Measurements from ENCODE around the gene RCHY1.
"Not testable (repeated sequence)": the region's sequence is repeated elsewhere in the genome, so short reads cannot be mapped to it uniquely, and the experiment has no call there.

RCHY1 gene

DNA sequence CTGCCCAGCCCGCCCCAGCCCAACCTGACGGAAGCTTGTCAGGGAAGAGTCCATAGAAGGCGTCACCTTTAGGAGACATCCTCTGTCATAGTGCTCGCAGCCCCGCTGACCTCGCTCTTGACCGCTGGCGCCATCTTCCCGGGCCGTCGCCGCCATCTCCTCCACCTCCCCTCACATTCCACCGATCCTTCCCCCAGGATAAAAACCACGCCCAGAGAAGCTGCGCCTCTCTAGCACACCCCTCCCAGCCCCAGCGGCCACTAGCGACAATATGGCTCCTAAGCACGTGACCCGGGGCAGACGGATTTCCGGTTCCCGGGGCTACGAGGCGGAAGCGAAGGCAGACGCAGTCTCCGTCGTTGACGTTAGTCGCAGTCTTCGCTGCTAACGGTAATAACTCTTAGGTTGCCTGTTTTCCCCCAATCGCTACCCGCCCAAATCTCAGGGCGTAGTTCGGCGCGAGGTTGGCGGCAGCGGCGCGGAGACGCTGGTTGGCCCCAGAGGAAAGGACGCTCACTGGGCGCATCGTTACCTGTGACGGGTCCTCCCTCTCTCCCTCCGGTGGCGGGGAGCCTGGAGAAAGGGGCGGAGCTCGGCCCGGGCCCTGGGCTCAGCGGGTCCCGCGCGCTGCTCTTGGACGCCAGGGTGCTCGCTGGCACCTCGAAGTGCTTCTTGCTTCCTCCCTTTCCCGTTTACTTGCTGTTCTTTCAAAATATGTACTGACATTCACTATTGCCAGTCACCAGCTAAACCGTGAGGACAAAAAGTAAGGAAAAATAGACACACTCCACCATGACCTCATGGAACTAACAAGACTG is at the start of gene RCHY1, which contains the start of gene THAP6:
TSS of gene RCHY1 (minus strand) at position 273 of the 818 bp plus-strand sequence. CDS start at position 156, 117 bp downstream.
TSS of gene THAP6 (plus strand) at position 343 of the 818 bp plus-strand sequence. CDS start 980 bp downstream, outside the sequence.
- in situ Hi-C loops (cut with HindIII; ENCODE audit: low sequenced_read_pairs) = no loop called here

DNA sequence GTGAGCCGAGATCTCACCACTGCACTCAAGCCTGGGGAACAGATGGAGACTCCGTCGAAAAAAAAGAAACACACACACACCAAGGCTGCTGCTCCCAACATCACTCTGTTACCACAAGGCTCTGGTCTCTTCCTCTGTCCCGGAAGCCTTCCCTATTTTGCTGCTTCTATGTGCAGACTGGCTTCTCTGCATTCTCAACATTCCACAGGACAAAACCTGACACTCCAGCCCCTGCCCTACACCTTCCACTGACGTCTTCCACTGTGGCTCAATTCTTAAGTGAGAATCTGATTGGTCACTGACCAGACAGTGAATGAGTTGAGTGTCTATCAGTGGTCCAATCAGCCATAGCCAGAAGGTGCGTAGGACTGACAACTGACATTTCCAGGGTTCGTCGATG is 47.6 kb upstream of the RCHY1 start:
- in situ Hi-C loops (cut with HindIII; ENCODE audit: low sequenced_read_pairs) = loop anchor here (5.0 kb wide), 2 partner anchors 46 to 91 kb away; no protein-coding TSS in a partner anchor

DNA sequence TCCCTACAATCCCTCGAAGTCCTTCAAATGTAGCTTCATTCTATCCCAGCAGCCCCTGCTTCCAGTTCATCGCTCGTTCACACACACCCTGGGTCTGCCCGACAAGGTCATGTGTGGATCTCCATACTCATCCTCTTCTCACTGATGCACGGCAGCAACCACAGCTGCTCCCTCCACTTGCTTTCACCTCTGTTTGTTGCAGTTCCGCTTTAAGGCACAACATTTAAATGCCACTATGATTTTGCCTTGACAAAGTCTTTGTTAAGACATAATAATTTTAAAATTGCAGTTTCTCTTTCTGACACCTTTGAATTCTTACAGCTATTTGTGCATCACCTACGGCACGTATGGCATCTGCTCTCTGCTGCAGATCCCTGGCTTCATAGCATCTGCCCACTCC is 43.5 kb upstream of the RCHY1 start:
- in situ Hi-C loops (cut with HindIII; ENCODE audit: low sequenced_read_pairs) = no loop called here

DNA sequence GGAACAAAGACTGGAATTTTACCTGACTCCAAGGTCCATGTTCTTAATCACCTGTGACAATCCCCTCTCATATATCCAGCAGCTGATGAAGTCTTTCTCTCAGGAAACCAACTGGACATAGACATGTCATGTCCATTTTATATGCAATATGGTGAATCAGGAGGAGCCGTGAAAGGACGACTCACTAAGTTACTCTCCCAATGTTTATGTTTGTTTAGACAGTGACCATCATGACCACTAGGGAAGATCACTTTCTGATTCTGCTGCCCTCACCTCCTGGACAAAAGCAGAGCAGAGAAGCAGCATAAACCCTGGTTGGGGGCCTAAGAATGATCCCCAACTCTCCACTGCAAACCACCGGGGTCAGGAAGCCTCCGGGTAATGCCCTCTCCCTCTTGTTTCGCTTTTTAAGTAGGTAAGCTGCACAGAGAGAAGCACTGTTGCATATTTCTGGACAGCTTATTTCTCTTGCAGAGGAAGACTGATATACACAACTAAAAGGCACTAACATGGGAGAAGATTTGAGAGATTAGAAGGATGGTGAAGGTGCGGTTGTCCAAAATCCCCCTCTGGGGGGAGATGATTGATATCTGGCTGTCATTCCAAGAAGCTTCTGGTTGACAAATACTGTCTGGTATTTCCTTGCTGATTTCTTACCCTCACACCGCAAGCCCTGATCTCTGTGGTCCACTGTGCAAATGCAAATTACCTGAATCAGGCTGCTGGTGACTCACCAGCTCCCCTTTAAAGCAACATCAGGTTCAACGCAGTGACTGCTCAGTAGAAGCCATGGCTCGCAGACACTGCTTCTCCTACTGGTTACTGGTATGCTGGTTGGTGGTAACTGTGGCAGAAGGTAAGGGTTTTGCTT is 41.3 kb upstream of the RCHY1 start, which contains the start of gene ODAPH:
TSS of gene ODAPH (plus strand) at position 773 of the 871 bp plus-strand sequence. CDS start at position 790, 17 bp downstream.
- in situ Hi-C loops (cut with HindIII; ENCODE audit: low sequenced_read_pairs) = no loop called here

DNA sequence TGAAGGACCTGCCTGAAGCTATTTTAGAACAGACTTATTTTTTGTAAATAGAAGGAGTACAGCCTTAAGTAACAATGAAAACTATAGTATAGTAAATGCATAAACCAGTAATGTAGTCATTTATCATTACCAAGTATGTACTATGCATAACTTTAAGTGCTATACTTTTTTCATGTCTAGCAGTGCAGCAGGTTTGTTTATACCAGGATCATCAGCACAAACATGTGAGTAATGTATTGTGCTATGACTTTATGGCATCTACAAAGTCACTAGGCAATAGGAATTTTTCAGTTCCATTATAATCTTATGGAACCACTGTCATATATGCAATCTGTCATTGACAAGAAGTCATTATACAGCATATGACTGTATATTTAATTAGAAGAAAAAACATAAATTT is 38.2 kb upstream of the RCHY1 start:
- in situ Hi-C loops (cut with HindIII; ENCODE audit: low sequenced_read_pairs) = no loop called here

DNA sequence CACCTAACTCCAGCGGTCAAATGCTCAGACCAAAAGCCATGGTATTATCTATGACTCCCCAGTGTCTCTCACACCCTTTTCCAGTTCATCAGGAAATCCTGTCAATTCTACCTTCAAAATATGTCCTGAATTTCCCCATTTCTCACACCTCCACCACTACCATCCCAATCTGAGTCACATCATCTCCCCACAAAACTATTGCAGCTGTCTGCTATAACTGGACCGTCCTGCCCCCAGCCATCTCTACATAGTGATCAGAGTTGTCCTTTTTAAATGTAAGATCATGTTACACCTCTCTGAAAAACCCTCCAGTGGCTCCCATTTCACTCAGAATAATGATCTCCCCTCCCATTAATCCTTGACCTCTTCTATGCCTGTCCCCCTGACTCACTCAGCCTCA is 34.8 kb upstream of the RCHY1 start:
- in situ Hi-C loops (cut with HindIII; ENCODE audit: low sequenced_read_pairs) = no loop called here

DNA sequence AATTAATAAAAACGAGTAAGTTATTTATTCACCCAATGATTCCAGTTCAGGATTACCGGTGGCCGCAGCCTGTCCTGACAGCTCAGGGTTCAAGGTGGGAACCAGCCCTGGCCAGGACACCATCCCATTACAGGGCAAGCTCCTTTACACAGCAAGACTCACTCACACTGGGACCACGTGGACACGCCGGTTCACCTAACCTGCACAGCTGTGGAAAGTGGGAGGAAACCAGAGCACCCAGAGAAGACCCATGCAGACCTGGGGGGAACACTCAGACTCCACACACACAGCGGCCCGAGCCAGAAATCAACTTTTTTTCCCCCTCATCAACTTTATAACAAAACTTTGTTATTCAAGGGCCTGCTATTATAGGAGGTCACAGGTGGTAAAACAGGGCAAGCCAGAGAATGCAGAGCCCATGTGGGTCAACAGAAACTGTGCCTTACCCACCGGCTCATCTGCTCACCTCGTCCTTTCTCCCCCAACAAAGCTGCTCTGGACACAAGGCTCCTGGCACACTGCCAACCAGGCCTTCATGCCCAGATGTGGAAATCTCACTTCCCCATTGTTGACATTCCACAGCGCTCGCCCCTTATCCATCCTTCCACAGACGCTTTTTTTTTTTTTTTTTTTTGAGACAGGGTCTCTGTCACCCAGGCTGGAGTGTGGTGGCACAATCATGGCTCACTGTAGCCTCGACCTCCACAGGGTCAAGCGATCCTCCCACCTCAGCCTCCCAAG is 33.6 kb upstream of the RCHY1 start:
- in situ Hi-C loops (cut with HindIII; ENCODE audit: low sequenced_read_pairs) = no loop called here

DNA sequence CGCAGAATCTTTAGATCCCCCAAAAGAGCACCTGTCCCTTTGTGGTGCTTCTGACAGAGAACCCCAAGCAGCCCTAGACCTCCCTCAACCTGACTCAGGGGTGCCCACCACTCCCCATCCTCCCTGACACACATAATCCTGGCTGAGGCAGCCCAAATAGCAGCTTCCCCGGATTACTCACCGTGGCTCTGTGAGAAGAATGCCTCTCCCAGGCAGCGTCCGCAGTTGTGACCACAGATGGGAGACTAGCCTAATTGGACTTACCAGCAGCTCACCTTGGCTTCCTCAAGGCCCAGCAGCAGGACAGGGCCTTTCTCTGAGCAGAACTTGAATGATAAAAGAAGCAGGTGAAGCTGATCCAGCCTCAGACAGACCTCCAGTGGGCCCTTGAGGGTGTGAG is 31.3 kb upstream of the RCHY1 start:
- in situ Hi-C loops (cut with HindIII; ENCODE audit: low sequenced_read_pairs) = no loop called here

DNA sequence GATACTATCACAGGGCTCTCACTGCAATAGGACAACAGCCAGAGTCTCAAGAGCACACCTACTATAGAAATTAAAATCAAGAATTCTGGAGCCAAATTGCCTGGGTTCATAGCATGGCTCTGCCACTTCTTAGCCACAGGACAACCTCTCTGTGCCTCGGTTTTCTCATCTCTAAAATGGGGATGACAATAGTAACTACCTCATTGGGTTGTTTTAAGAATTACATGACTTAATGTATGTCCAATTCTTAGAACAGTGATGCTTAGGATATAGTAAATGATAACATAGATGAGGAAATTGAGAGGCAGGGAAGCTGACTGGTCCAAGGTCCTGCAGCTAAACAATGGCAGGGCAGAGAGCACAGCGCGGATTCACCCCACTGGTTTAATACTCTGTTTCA is 30.7 kb upstream of the RCHY1 start:
- in situ Hi-C loops (cut with HindIII; ENCODE audit: low sequenced_read_pairs) = no loop called here

DNA sequence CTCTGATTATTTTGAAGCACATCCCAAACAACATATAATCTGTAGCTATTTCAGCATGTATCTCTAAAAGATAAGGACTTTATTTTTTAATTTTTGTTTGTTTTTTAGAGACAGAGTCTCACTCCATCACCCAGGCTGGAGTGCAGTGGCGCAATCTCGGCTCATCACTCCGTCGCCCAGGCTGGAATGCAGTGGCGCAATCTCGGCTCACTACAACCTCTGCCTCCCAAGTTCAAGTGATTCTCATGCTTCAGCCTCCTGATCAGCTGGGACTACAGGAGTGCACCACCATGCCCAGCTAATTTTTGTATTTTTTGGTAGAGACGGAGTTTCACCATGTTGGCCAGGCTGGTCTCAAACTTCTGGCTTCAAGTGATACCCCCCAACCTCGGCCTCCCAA is 30.0 kb upstream of the RCHY1 start:
- in situ Hi-C loops (cut with HindIII; ENCODE audit: low sequenced_read_pairs) = not testable (repeated sequence)

DNA sequence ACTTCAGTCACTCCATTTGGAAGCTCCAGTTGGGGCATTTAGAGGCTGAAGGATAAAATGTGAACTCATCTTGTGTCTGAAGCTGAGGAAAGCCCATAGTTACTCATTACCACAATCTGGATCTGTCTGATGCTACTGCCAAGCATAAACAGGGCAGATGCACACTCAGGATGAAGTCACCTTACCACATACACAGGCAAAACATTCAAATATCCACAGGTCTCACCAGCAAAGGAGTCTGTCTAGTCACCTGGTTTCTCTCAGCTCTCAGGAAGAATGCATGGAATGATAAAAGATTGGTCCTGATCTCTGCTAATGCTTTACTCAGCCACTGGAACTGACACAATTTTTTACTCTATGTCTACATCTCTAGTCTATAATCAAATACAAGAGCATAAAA is 28.6 kb upstream of the RCHY1 start:
- in situ Hi-C loops (cut with HindIII; ENCODE audit: low sequenced_read_pairs) = no loop called here

DNA sequence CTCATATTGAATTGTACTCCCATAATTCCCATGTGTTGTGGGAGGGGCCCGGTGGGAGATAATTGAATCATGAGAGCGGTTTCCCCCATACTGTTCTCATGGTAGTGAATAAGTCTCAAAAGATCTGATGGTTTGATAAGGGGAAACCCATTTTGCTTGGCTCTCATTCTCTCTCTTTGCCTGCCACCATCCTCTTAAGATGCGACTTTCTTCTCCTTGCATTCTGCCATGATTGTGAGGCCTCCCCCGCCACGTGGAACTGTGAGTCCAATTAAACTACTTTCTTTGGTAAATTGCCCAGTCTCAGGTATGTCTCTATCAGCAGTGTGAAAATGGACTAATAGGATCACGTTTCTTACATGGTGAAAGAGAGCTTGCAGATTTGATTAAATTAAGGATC is 23.1 kb upstream of the RCHY1 start:
- in situ Hi-C loops (cut with HindIII; ENCODE audit: low sequenced_read_pairs) = not testable (repeated sequence)

DNA sequence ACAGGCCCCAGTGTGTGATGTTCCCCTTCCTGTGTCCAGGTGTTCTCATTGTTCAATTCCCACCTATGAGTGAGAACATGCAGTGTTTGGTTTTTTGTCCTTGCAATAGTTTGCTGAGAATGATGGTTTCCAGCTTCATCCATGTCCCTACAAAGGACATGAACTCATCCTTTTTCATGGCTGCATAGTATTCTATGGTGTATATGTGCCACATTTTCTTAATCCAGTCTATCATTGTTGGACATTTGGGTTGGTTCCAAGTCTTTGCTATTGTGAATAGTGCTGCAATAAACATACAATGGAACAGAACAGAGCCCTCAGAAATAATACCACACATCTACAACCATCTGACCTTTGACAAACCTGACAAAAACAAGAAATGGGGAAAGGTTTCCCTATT is 19.7 kb upstream of the RCHY1 start:
- in situ Hi-C loops (cut with HindIII; ENCODE audit: low sequenced_read_pairs) = not testable (repeated sequence)

DNA sequence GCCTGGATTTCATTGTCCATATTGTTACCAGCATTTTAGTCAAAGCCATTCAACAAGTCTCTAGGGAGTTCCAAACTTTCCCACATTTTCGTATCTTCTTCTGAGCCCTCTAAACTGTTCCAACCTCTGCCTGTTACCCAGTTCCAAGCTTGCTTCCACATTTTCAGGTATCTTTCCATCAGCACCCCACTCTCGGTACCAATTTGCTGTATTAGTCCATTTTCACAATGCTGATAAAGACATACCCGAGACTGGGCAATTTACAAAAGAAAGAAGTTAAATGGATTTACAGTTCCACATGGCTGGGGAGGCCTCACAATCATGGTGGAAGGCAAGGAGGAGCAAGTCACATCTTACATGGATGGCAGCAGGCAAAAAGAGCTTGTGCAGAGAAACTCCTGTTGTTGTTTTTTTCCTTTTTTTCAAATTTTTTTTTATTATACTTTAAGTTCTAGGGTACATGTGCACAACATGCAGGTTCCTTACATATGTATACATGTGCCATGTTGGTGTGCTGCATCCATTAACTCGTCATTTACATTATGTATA is 19.2 kb upstream of the RCHY1 start:
- in situ Hi-C loops (cut with HindIII; ENCODE audit: low sequenced_read_pairs) = not testable (repeated sequence)

DNA sequence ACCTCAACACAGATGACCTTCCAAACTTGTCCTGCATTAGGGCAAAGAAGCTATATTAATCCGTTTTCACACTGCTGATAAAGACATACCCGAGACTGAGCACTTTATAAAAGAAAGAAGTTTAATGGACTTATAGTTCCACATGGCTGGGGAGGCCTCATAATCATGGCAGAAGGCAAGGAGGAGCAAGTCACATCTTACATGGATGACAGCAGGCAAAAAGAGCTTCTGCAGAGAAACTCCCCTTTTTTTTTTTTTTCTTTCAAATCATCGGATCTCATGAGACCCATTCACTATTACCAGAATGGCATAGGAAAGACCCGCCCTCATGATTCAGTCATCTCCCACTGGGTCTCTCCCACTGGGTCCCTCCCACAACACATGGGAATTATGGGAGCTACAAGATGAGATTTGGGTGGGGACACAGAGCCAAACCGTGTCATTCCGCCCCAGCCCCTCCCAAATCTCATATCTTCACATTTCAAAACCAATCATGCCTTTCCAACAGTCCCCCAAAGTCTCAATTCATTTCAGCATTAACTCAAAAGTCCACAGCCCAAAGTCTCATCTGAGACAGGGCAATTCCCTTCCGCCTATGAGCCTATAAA is 17.4 kb upstream of the RCHY1 start:
- in situ Hi-C loops (cut with HindIII; ENCODE audit: low sequenced_read_pairs) = not testable (repeated sequence)

DNA sequence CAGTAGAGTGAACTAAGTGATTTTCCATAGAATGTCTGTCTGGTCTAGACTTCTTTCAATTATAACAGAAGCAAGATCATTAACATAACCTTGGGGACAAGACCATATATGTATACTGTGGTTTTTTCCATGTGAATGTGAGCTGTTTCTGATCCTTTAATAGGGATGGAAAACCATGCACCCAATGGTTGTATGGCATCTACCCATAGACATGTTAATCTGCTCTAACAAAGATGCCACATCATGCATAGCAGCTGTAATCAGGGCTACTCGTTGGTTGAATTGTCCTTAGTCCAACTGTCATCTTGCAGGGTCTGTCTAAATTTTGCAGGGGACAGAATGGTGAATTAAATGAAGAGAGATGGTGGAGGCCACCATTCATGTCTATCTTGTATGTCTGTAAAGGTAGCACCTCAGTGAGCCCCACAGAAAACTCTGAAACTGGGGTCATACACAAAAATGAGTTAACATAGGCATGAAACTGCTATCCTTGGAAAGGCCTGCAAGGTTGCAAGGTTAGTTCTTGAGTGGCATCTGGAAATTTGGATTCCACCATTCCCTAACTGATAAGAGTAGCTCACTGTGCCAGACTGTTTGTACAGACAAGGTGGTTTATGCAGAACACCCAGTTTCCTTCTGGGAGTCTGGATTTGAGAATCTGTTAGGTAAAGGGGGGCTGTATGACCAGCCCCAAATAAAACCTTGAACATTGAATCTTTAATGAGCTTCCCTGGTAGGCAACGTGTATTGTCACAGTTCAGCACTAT is 16.5 kb upstream of the RCHY1 start:
- in situ Hi-C loops (cut with HindIII; ENCODE audit: low sequenced_read_pairs) = no loop called here

DNA sequence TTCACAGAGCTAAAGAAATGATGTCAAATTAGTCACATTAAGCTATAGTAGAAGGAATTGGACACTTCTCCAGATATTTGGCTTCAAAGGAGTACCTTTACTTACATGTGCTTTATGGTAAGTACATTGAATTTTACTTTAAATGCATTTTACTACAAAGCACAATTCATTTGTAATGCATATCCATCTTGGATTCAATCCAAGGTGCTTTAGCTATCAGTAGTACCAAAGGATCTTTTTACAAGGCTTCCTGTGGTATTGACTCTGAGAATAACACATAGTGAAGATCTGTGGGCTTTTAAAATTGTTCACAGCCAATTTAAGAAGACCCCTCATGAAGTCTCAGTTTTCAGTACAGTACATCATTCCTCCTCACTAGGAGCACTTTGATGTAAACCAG is 13.3 kb upstream of the RCHY1 start:
- in situ Hi-C loops (cut with HindIII; ENCODE audit: low sequenced_read_pairs) = no loop called here

DNA sequence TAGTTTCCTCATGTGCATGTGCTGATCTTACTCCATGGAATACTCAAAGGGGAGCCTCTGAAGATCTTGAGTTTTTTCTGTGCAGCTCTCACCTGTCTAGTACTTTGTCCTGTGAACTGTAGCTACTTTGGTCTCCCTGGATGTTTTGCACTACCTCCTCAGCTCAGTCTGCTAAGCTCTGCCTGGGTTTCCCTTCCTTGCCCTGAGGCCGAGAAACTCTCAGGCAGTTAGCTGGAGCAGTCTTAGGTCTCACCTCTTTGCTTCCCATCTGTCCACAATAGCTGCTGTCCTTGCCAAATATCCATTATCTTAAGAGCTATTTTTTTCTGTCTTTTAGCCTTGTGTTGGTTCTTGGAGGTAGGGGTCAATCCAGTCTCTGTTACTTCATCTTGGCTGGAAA is 11.7 kb upstream of the RCHY1 start:
- in situ Hi-C loops (cut with HindIII; ENCODE audit: low sequenced_read_pairs) = no loop called here

DNA sequence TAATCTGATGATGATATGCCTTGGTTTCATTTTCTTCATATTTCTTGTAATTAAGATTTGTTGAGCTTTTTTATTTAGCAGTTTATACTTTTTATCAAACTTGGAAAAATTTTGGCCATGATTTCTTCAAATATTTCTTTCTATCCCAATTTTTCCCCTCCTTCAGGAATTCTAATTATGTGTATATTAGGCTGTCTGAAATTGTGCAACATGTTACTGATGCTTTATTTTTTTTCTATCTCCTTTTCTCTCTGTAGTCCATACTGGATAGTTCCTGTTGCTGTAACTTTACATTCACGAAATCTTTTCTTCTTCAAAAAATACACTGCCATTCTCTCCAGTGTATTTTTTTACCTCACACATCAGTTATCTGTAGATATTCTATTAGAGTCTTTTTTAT is 10.9 kb upstream of the RCHY1 start:
- in situ Hi-C loops (cut with HindIII; ENCODE audit: low sequenced_read_pairs) = no loop called here

DNA sequence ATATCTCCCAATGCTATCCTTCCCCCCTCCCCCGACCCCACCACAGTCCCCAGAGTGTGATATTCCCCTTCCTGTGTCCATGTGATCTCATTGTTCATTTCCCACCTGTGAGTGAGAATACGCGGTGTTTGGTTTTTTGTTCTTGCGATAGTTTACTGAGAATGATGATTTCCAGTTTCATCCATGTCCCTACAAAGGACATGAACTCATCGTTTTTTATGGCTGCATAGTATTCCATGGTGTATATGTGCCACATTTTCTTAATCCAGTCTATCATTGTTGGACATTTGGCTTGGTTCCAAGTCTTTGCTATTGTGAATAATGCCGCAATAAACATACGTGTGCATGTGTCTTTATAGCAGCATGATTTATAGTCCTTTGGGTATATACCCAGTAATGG is 5.2 kb upstream of the RCHY1 start:
- in situ Hi-C loops (cut with HindIII; ENCODE audit: low sequenced_read_pairs) = not testable (repeated sequence)
